Activated naive CD4-positive, alpha-beta T cell treated with anti-CD3 and anti-CD28 coated beads for 36 hours (primary cell): Measurements from ENCODE around the gene CEP72. TPM values are rescaled to one million over a fixed set of nuclear protein-coding genes. Genes with fewer than 3 reads are reported as not detected.

Source experiments
- CTCF ChIA-PET: fragments of 350-600 bp; sonication (Branson Sonifier 250); formaldehyde crosslinking; loops from one replicate; lab custom pipeline; 2021; ENCODE audit warnings: antibody characterized with exemption; lab: Charles Lee
- DNase-seq: peaks from one replicate; pipeline ENCODE4 v3.0.0-alpha.2; 2020
- H3K27ac Mint-ChIP-seq: one replicate; pipeline ENCODE4 v1.8.0; 2021; ENCODE audit warnings: mild to moderate bottlenecking, mixed read lengths
- H3K27me3 Mint-ChIP-seq: one replicate; pipeline ENCODE4 v1.8.0; 2021; ENCODE audit warnings: low read depth, mixed read lengths
- H3K36me3 Mint-ChIP-seq: one replicate; pipeline ENCODE4 v1.8.0; 2021; ENCODE audit warnings: low read depth, mixed read lengths
- H3K4me1 Mint-ChIP-seq: one replicate; pipeline ENCODE4 v1.8.0; 2021; ENCODE audit warnings: low read depth, mixed read lengths
- H3K4me3 Mint-ChIP-seq: one replicate; pipeline ENCODE4 v1.8.0; 2021; ENCODE audit warnings: mild to moderate bottlenecking, moderate library complexity, mixed read lengths
- H3K9me3 Mint-ChIP-seq: one replicate; pipeline ENCODE4 v1.8.0; 2021; ENCODE audit warnings: mixed read lengths
- intact Hi-C: fragments of 100-400 bp; cut with micrococcal nuclease; formaldehyde crosslinking; loops from one replicate; pipeline ENCODE4 v1.15.1; 2023
- total RNA-seq, 2 experiments: library from RNA; stranded (reverse); gene quantifications; one replicate each; pipeline ENCODE4 v1.2.3, GENCODE V29; 2021

CEP72 gene
- total RNA-seq, 2 experiments from 2014 or later, result 18.3 to 18.8 TPM

GRCh38 chr5:639584-640213 is 27.6 kb downstream of the CEP72 start:
- CTCF ChIA-PET, result no interaction called here
- Mint-ChIP-seq H3K27ac (no peak overlapping the region), H3K4me1 (no peaks in the 10 kb centered on the region), H3K27me3 (no peaks in the 10 kb centered on the region), H3K9me3 (no peaks in the 10 kb centered on the region), H3K36me3 (peaks cover 28% of the 10 kb centered on the region), H3K4me3 (no peak overlapping the region)
- no peak for DNase-seq
- intact Hi-C loops, result no loop called here

GRCh38 chr5:640461-641330 is 28.6 kb downstream of the CEP72 start:
- H3K27ac Mint-ChIP-seq, result no peak overlapping the region
- no peak overlapping the region for H3K4me3 Mint-ChIP-seq
- no peaks in the 10 kb centered on the region for H3K27me3 Mint-ChIP-seq
- H3K4me1 Mint-ChIP-seq, result no peaks in the 10 kb centered on the region
- no peak for DNase-seq
- CTCF ChIA-PET, result interaction anchor here (0.6 kb wide), 1 partner anchor 818 kb away, joined by 3 read pairs; no protein-coding TSS in a partner anchor
- peaks cover 29% of the 10 kb centered on the region for H3K36me3 Mint-ChIP-seq
- no peaks in the 10 kb centered on the region for H3K9me3 Mint-ChIP-seq
- intact Hi-C loops, result no loop called here

- Mint-ChIP-seq H3K36me3 (peaks cover 28% of the 10 kb centered on the region), H3K4me3 (no peak overlapping the region), H3K27ac (no peak overlapping the region), H3K27me3 (no peaks in the 10 kb centered on the region), H3K4me1 (no peaks in the 10 kb centered on the region), H3K9me3 (no peaks in the 10 kb centered on the region)
- intact Hi-C loops, result no loop called here
- CTCF ChIA-PET, result no interaction called here
- DNase-seq, result no peak
Observed at GRCh38 chr5:641331-641765, 29.2 kb downstream of the CEP72 start.

- Mint-ChIP-seq H3K4me1 (no peaks in the 10 kb centered on the region), H3K9me3 (no peaks in the 10 kb centered on the region), H3K27me3 (no peaks in the 10 kb centered on the region), H3K27ac (no peak overlapping the region), H3K36me3 (peaks cover 29% of the 10 kb centered on the region), H3K4me3 (no peak overlapping the region)
- CTCF ChIA-PET, result no interaction called here
- no peak for DNase-seq
- intact Hi-C loops, result no loop called here
Observed at GRCh38 chr5:642481-642880, 30.3 kb downstream of the CEP72 start.

GRCh38 chr5:643351-643801 is 31.2 kb downstream of the CEP72 start:
- H3K27me3 Mint-ChIP-seq, result no peaks in the 10 kb centered on the region
- H3K4me3 Mint-ChIP-seq, result no peak overlapping the region
- CTCF ChIA-PET, result no interaction called here
- no peak overlapping the region for H3K27ac Mint-ChIP-seq
- H3K9me3 Mint-ChIP-seq, result no peaks in the 10 kb centered on the region
- no peak for DNase-seq
- intact Hi-C loops, result no loop called here
- H3K36me3 Mint-ChIP-seq, result peaks cover 25% of the 10 kb centered on the region
- H3K4me1 Mint-ChIP-seq, result no peaks in the 10 kb centered on the region

- no peak for DNase-seq
- Mint-ChIP-seq H3K4me1 (no peaks in the 10 kb centered on the region), H3K9me3 (no peaks in the 10 kb centered on the region), H3K4me3 (no peak overlapping the region), H3K27me3 (no peaks in the 10 kb centered on the region), H3K36me3 (peaks cover 25% of the 10 kb centered on the region), H3K27ac (no peak overlapping the region)
- CTCF ChIA-PET, result no interaction called here
- intact Hi-C loops, result no loop called here
Observed at GRCh38 chr5:643811-644271, 31.7 kb downstream of the CEP72 start.

- Mint-ChIP-seq H3K4me1 (no peaks in the 10 kb centered on the region), H3K9me3 (no peaks in the 10 kb centered on the region), H3K36me3 (peaks cover 25% of the 10 kb centered on the region), H3K27me3 (no peaks in the 10 kb centered on the region), H3K4me3 (no peak overlapping the region), H3K27ac (no peak overlapping the region)
- CTCF ChIA-PET, result no interaction called here
- DNase-seq, result no peak
- intact Hi-C loops, result no loop called here
Observed at GRCh38 chr5:644509-644908, 32.4 kb downstream of the CEP72 start.

GRCh38 chr5:644971-645370 is 32.8 kb downstream of the CEP72 start:
- Mint-ChIP-seq H3K27ac (no peak overlapping the region), H3K4me3 (no peak overlapping the region), H3K4me1 (no peaks in the 10 kb centered on the region), H3K9me3 (no peaks in the 10 kb centered on the region), H3K27me3 (no peaks in the 10 kb centered on the region), H3K36me3 (peaks cover 25% of the 10 kb centered on the region)
- DNase-seq, result no peak
- CTCF ChIA-PET, result no interaction called here
- intact Hi-C loops, result no loop called here

GRCh38 chr5:645421-645820 is 33.3 kb downstream of the CEP72 start:
- H3K36me3 Mint-ChIP-seq, result peaks cover 25% of the 10 kb centered on the region
- CTCF ChIA-PET, result no interaction called here
- H3K27ac Mint-ChIP-seq, result no peak overlapping the region
- no peaks in the 10 kb centered on the region for H3K27me3 Mint-ChIP-seq
- no peaks in the 10 kb centered on the region for H3K4me1 Mint-ChIP-seq
- H3K9me3 Mint-ChIP-seq, result no peaks in the 10 kb centered on the region
- intact Hi-C loops, result no loop called here
- DNase-seq, result no peak
- no peak overlapping the region for H3K4me3 Mint-ChIP-seq

- Mint-ChIP-seq H3K4me3 (no peak overlapping the region), H3K27me3 (no peaks in the 10 kb centered on the region), H3K36me3 (peaks cover 23% of the 10 kb centered on the region), H3K27ac (no peak overlapping the region), H3K9me3 (no peaks in the 10 kb centered on the region), H3K4me1 (no peaks in the 10 kb centered on the region)
- DNase-seq, result no peak
- CTCF ChIA-PET, result no interaction called here
- intact Hi-C loops, result no loop called here
Observed at GRCh38 chr5:646396-647201, 34.5 kb downstream of the CEP72 start.

GRCh38 chr5:647311-647710 is 35.2 kb downstream of the CEP72 start:
- H3K27ac Mint-ChIP-seq, result no peak overlapping the region
- CTCF ChIA-PET, result no interaction called here

GRCh38 chr5:647727-648126 is 35.6 kb downstream of the CEP72 start:
- intact Hi-C loops, result no loop called here

More at GRCh38 chr5:647311-647710, 35.2 kb downstream of the CEP72 start:
- Mint-ChIP-seq H3K36me3 (peaks cover 22% of the 10 kb centered on the region), H3K4me1 (no peaks in the 10 kb centered on the region), H3K27me3 (no peaks in the 10 kb centered on the region), H3K4me3 (no peak overlapping the region), H3K9me3 (no peaks in the 10 kb centered on the region)
- DNase-seq, result no peak
- intact Hi-C loops, result no loop called here

More at GRCh38 chr5:647727-648126, 35.6 kb downstream of the CEP72 start:
- H3K36me3 Mint-ChIP-seq, result peaks cover 25% of the 10 kb centered on the region
- no peaks in the 10 kb centered on the region for H3K9me3 Mint-ChIP-seq
- DNase-seq, result no peak
- H3K4me1 Mint-ChIP-seq, result no peaks in the 10 kb centered on the region
- no peaks in the 10 kb centered on the region for H3K27me3 Mint-ChIP-seq
- no peak overlapping the region for H3K27ac Mint-ChIP-seq
- no peak overlapping the region for H3K4me3 Mint-ChIP-seq
- CTCF ChIA-PET, result no interaction called here
